H1 (cell line): ENCODE results near the gene ETV5. TPM values are rescaled to one million over a fixed set of nuclear protein-coding genes. Genes with fewer than 3 reads are reported as not detected.

Source experiments
- CBX5 ChIP-seq: fragments of 300-800, 300-1000 bp; sonication (generic); IDR thresholded peaks from 2 replicates; pipeline ENCODE4 v1.7.1; 2016; ENCODE audit warnings: antibody characterized with exemption, low read length, low read depth
- EZH2 ChIP-seq: fragments of 200-600 bp; sonication (generic); IDR thresholded peaks from 2 replicates; pipeline ENCODE4 v1.7.1; 2012; ENCODE audit warnings: low read depth, mild to moderate bottlenecking, moderate library complexity, low read length, inconsistent platforms; ENCODE audit not compliant: severe bottlenecking
- KDM5A ChIP-seq: fragments of 200-600 bp; IDR thresholded peaks from 2 replicates; pipeline ENCODE4 v1.7.1; 2012; ENCODE audit warnings: mild to moderate bottlenecking, low read length, inconsistent platforms, mixed read lengths
- NANOG ChIP-seq: IDR thresholded peaks from 2 replicates; pipeline ENCODE4 v1.6.1; 2011; ENCODE audit warnings: low read length, low read depth, mild to moderate bottlenecking, inconsistent platforms; ENCODE audit not compliant: insufficient read depth, poor library complexity, severe bottlenecking
- NRF1 ChIP-seq: IDR thresholded peaks from 2 replicates; pipeline ENCODE4 v1.6.1; 2011; ENCODE audit warnings: mild to moderate bottlenecking, low read depth, low read length, improper control_type of control experiment
- SIRT6 ChIP-seq: IDR thresholded peaks from one replicate; pipeline ENCODE4 v1.7.1; 2012; ENCODE audit warnings: low read length, inconsistent platforms
- SP2 ChIP-seq: IDR thresholded peaks from 2 replicates; pipeline ENCODE4 v1.6.1; 2012; ENCODE audit warnings: mild to moderate bottlenecking, low read length, inconsistent platforms
- SUZ12 ChIP-seq: fragments of 200-600 bp; sonication (generic); IDR thresholded peaks from 2 replicates; pipeline ENCODE4 v1.6.1; 2012; ENCODE audit warnings: mild to moderate bottlenecking, inconsistent platforms, low read length, moderate library complexity, mixed read lengths
- TCF12 ChIP-seq: IDR thresholded peaks from 2 replicates; pipeline ENCODE4 v1.6.1; 2011; ENCODE audit warnings: low read depth, mild to moderate bottlenecking, low read length
- polyA plus RNA-seq, 7 experiments: library from polyadenylated mRNA; depleted of rRNA in 3 of 7; stranded (reverse) in 5 of 7; unstranded in 2 of 7; fragments of >200 nt in 5 of 7; fragments of 200-250 nt in 2 of 7; gene quantifications; 1 replicate in 5 of 7; 2 replicates in 1 of 7; 4 replicates in 1 of 7; pipeline versions ENCODE4 v1.2.1 to v1.2.3, GENCODE V29; 2011 to 2013; ENCODE audit warnings: missing spikeins in 2 of 7, mixed read lengths in 2 of 7
- small RNA-seq: library from polyadenylated mRNA; stranded (forward); fragments of <200 nt; extraction: miRNeasy Mini kit (QIAGEN cat#:217004); gene quantifications from one replicate; pipeline ENCODE3, GENCODE V24; 2013; ENCODE audit not compliant: insufficient read depth
- total RNA-seq: library from RNA; stranded (reverse); fragmentation: NEBNext Ultra II Directional; extraction: Animal tissue kit (Norgen Biotek cat#: 25700); gene quantifications from 2 replicates; pipeline ENCODE4 v1.2.1, GENCODE V29; 2021

ETV5 gene
- total and polyA plus RNA-seq, 2 of the 8 experiments (the other 6 are each of a cell fraction or from before 2014, with no cell fraction given) = 13.1 to 36.9 TPM

GRCh38 chr3:185997130-185997529 lies 111.8 kb downstream of the ETV5 start (continued):
- no peak for TF ChIP-seq EZH2
- TF ChIP-seq SIRT6 = no peak
- no peak for TF ChIP-seq NRF1
- no peak for TF ChIP-seq CBX5
- TF ChIP-seq TCF12 = no peak
- no peak for TF ChIP-seq NANOG
- no peak for TF ChIP-seq KDM5A
- no peak for TF ChIP-seq SUZ12
- no peak for TF ChIP-seq SP2
- TF ChIP-seq, all 59 proteins: peak for 0

Small RNAs within 50 kb of the gene (small RNA-seq; reads per million reads assigned to genes)
- gene RF00017 = not detected

Other genes starting within 250 kb of the ETV5 start
- gene TRA2B, start 171.1 kb downstream of the ETV5 start, total RNA-seq = 267 and 274 TPM in 2 replicates
- gene TRA2B, start 171.1 kb downstream of the ETV5 start, polyA plus RNA-seq (2011; rRNA removed) = 206 and 251 TPM in 2 replicates